HFF-Myc (cell line): ENCODE results near the gene NARS2.
"Not testable (repeated sequence)": the region's sequence is repeated elsewhere in the genome, so short reads cannot be mapped to it uniquely, and the experiment has no call there.

Experiments used
- DNase-seq: peaks from one replicate; pipeline ENCODE4 v3.0.0-alpha.2; 2011; ENCODE audit warnings: low read depth; ENCODE audit errors: extremely low read depth
- H3K4me3 ChIP-seq: replicated peaks from 2 replicates; pipeline ENCODE4 v1.5.1; 2011; ENCODE audit warnings: low read depth, mild to moderate bottlenecking, control low read depth, low read length
- TF ChIP-seq, protein P1 (sequence below): IDR thresholded peaks from 2 replicates; pipeline ENCODE4 v1.5.1; 2012; ENCODE audit warnings: mild to moderate bottlenecking, low read depth, low read length, control low read depth; ENCODE audit errors: missing control alignments

NARS2 gene

GRCh38 chr11:78514922-78515502 lies 59.7 kb downstream of the NARS2 start:
- no peak overlapping the region for H3K4me3 ChIP-seq
- no peak for DNase-seq
- TF ChIP-seq, protein P1, sequence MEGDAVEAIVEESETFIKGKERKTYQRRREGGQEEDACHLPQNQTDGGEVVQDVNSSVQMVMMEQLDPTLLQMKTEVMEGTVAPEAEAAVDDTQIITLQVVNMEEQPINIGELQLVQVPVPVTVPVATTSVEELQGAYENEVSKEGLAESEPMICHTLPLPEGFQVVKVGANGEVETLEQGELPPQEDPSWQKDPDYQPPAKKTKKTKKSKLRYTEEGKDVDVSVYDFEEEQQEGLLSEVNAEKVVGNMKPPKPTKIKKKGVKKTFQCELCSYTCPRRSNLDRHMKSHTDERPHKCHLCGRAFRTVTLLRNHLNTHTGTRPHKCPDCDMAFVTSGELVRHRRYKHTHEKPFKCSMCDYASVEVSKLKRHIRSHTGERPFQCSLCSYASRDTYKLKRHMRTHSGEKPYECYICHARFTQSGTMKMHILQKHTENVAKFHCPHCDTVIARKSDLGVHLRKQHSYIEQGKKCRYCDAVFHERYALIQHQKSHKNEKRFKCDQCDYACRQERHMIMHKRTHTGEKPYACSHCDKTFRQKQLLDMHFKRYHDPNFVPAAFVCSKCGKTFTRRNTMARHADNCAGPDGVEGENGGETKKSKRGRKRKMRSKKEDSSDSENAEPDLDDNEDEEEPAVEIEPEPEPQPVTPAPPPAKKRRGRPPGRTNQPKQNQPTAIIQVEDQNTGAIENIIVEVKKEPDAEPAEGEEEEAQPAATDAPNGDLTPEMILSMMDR, result no peak

DNA sequence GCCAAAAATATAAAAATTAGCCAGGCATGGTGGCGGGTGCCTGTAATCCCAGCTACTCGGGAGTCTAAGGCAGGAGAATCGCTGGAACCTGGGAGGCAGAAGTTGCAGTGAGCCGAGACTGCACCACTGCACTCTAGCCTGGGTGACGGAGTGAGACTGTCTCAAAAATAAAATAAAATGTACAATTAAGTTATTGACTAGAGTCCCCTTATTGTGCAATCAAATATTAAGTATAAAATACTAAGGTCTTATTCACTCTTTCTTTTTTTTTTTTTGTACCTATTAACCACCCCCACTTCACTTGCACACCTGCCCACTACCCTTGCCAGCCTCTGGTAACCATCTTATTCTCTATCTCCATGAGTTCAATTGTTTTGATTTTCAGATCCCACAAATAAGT lies 61.6 kb downstream of the NARS2 start:
- H3K4me3 ChIP-seq, DNase-seq: not testable (repeated sequence)

DNA sequence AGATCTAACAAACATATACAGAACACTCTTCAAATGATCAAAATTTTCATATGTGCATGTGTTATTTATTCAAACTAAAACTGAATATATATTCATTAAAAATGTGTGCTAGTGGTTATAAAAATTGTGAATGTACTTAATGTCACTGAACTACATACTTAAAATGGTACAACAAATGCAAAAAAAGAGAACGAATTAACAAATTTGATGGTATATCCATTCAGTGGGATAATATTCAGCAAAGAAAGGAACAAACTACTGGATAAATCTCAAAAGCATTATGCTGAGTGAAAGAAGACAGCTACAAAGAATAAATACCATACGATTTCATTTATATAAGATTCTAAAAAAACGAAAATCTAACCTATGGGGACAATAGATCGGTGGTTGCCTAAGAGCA lies 64.1 kb downstream of the NARS2 start:
- no peak for DNase-seq
- TF ChIP-seq, protein P1, result no peak

DNA sequence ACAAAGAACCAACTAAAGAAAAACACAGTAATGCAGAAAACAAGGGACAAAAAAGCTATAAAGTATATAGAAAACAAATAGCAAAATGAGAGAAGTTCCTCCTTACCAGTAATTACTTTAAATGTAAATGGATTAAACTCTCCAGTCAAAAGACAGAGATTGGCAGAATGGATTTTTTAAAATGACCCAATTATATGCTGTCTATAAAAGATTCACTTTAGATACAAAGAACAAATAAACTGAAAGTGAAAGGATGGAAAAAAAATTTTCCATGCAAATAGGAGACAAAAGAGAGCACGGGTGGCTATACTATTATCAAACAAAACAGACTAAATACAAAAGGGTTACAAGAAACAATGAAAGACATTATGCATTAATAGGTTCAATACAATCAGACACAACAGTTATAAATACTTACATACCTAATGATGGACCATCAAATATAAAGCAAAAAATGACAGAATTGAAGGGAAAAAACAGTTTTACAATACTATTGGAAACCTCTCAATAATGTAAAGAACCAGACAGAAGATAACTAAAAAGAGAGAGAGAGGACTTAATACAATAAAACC lies 64.6 kb downstream of the NARS2 start:
- TF ChIP-seq, protein P1, result no peak
- DNase-seq, result no peak
- H3K4me3 ChIP-seq, result no peak overlapping the region

More for the DNA sequence above, 64.1 kb downstream of the NARS2 start:
- H3K4me3 ChIP-seq, result no peak overlapping the region

- no peak overlapping the region for H3K4me3 ChIP-seq
- TF ChIP-seq, protein P1, result no peak
- DNase-seq, result no peak
These were observed 70.0 kb downstream of the NARS2 start for GRCh38 chr11:78504708-78505107.

DNA sequence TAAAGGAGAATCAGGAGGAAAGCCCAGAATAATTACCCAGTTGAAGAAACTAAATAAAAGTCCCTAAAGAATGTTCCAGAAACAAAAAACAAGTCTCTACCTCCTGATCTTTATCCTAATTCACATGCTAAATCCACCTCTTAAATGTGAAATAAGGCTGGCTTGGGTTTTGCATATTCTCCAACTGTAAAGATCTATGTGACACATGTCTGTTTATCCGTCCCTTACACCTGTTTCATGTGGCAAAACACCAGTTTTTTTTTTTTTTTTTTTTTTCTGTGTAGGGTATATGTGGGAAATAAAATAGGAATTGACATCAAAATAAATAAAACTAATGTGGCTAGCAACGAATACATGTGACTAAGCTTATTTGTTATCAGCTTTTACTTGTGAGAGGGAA lies 70.5 kb downstream of the NARS2 start:
- no peak overlapping the region for H3K4me3 ChIP-seq
- DNase-seq, result no peak
- TF ChIP-seq, protein P1, result no peak

DNA sequence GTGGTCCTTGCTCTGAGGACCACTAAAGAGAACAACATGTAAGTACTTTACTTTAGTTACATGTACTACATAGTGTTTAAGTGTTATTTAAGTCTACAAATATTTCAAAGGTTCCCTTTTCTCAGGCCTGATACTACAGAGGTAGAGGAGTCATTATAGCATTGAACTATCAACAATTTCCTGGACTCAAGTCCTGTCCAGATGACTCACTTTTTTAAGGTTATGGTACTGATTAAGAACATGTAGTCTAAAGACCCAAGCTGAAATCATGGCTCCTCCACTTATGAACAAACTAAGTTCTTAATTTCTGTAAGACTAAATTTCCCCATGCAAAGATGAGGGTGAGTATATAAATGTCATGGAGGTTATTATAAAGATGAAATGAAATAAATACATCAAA lies 74.7 kb downstream of the NARS2 start:
- TF ChIP-seq, protein P1, result no peak
- H3K4me3 ChIP-seq, result no peak overlapping the region

More for the DNA sequence above, 74.7 kb downstream of the NARS2 start:
- DNase-seq, result no peak
